GM23338 (cell line): Measurements from ENCODE around the gene TLCD3B. TPM values are rescaled to one million over a fixed set of nuclear protein-coding genes. Genes with fewer than 3 reads are reported as not detected.
"Not testable (repeated sequence)": the region's sequence is repeated elsewhere in the genome, so short reads cannot be mapped to it uniquely, and the experiment has no call there.

Experiments used
- ATAC-seq: fragments of 200-7000 bp; cut with Tn5 transposase; 3 replicates; pipeline ENCODE4 v1.9.1; 2020
- DNase-seq: peaks from one replicate; pipeline ENCODE4 v3.0.0-alpha.2; 2015; ENCODE audit warnings: low spot score
- H2AFZ ChIP-seq: fragments of 200-600 bp; sonication (generic); 2 replicates; pipeline ENCODE4 v1.8.0; 2016; ENCODE audit warnings: antibody characterized with exemption, mild to moderate bottlenecking, moderate library complexity
- H3F3A ChIP-seq: fragments of 200-600 bp; sonication (generic); replicated peaks from 2 replicates; pipeline ENCODE4 v1.8.0; 2017; ENCODE audit warnings: antibody characterized with exemption, mixed run types, low read depth
- H3K27ac ChIP-seq: fragments of 200-600 bp; sonication (generic); 2 replicates; pipeline ENCODE4 v1.6.1; 2016; ENCODE audit warnings: low read depth
- H3K27me3 ChIP-seq: fragments of 200-600 bp; sonication (generic); 2 replicates; pipeline ENCODE4 v1.8.0; 2016; ENCODE audit warnings: mild to moderate bottlenecking, mixed run types, moderate library complexity; ENCODE audit not compliant: insufficient read depth
- H3K36me3 ChIP-seq: fragments of 200-600 bp; sonication (generic); 2 replicates; pipeline ENCODE4 v1.8.0; 2016; ENCODE audit warnings: mild to moderate bottlenecking; ENCODE audit not compliant: insufficient read depth
- H3K4me1 ChIP-seq: fragments of 200-600 bp; sonication (generic); 2 replicates; pipeline ENCODE4 v1.8.0; 2016; ENCODE audit warnings: mild to moderate bottlenecking, moderate library complexity; ENCODE audit not compliant: insufficient read depth
- H3K4me2 ChIP-seq: fragments of 200-600 bp; sonication (generic); 2 replicates; pipeline ENCODE4 v1.7.1; 2017; ENCODE audit warnings: mixed run types
- H3K4me3 ChIP-seq: fragments of 200-600 bp; sonication (generic); 2 replicates; pipeline ENCODE4 v1.6.1; 2016; ENCODE audit warnings: mixed run types
- H3K79me2 ChIP-seq: fragments of 200-600 bp; sonication (generic); replicated peaks from 2 replicates; pipeline ENCODE4 v1.8.0; 2017; ENCODE audit warnings: mild to moderate bottlenecking; ENCODE audit not compliant: insufficient read depth
- H3K9me2 ChIP-seq: fragments of 200-600 bp; sonication (generic); 2 replicates; pipeline ENCODE4 v1.8.0; 2017; ENCODE audit not compliant: insufficient read depth
- H4K20me1 ChIP-seq: fragments of 200-600 bp; sonication (generic); replicated peaks from 2 replicates; pipeline ENCODE4 v1.8.0; 2017; ENCODE audit warnings: mild to moderate bottlenecking; ENCODE audit not compliant: insufficient read depth
- H3K27ac Mint-ChIP-seq: 2 replicates; pipeline ENCODE4 v1.8.0; 2020; ENCODE audit warnings: inconsistent platforms, mild to moderate bottlenecking, moderate library complexity, mixed read lengths
- H3K27me3 Mint-ChIP-seq: 3 replicates; pipeline ENCODE4 v1.8.0; 2022; ENCODE audit warnings: low read depth, mild to moderate bottlenecking, moderate library complexity, mixed read lengths, inconsistent platforms; ENCODE audit not compliant: insufficient read depth, poor library complexity
- H3K36me3 Mint-ChIP-seq: 3 replicates; pipeline ENCODE4 v1.8.0; 2021; ENCODE audit warnings: low read depth, mild to moderate bottlenecking, inconsistent platforms, moderate library complexity, mixed read lengths
- H3K4me1 Mint-ChIP-seq: 3 replicates; pipeline ENCODE4 v1.8.0; 2020; ENCODE audit warnings: mild to moderate bottlenecking, inconsistent platforms, mixed read lengths
- H3K4me3 Mint-ChIP-seq: 3 replicates; pipeline ENCODE4 v1.8.0; 2021; ENCODE audit warnings: moderate library complexity, mild to moderate bottlenecking, inconsistent platforms, mixed read lengths
- H3K9me3 Mint-ChIP-seq: 3 replicates; pipeline ENCODE4 v1.8.0; 2020; ENCODE audit warnings: moderate library complexity, mild to moderate bottlenecking, inconsistent platforms, mixed read lengths
- CREB1 ChIP-seq: fragments of 250-450 bp; sonication (Bioruptor Pico); IDR thresholded peaks from 2 replicates; pipeline ENCODE4 v1.5.0; 2020; ENCODE audit warnings: low read depth, mild to moderate bottlenecking, moderate library complexity
- ETS1 ChIP-seq: IDR thresholded peaks from 2 replicates; pipeline ENCODE4 v1.6.1; 2016; ENCODE audit warnings: antibody characterized with exemption
- EZH2 ChIP-seq: fragments of 200-600 bp; sonication (generic); IDR thresholded peaks from one replicate; pipeline ENCODE4 v1.8.0; 2017; ENCODE audit warnings: antibody characterized with exemption, mild to moderate bottlenecking, low read depth; ENCODE audit not compliant: unreplicated experiment
- EZH2phosphoT487 ChIP-seq: fragments of 200-600 bp; sonication (generic); IDR thresholded peaks from one replicate; pipeline ENCODE4 v1.8.1; 2018; ENCODE audit warnings: antibody characterized with exemption; ENCODE audit not compliant: unreplicated experiment
- JUNB ChIP-seq: IDR thresholded peaks from one replicate; pipeline ENCODE4 v1.6.1; 2016; ENCODE audit warnings: antibody characterized with exemption; ENCODE audit not compliant: unreplicated experiment
- NANOG ChIP-seq: IDR thresholded peaks from 2 replicates; pipeline ENCODE4 v1.6.1; 2016; ENCODE audit warnings: antibody characterized with exemption, borderline replicate concordance
- POLR2AphosphoS5 ChIP-seq: IDR thresholded peaks from 2 replicates; pipeline ENCODE4 v1.6.1; 2016; ENCODE audit warnings: antibody characterized with exemption, low read depth
- REST ChIP-seq: IDR thresholded peaks from one replicate; pipeline ENCODE4 v1.6.1; 2018; ENCODE audit warnings: antibody characterized with exemption; ENCODE audit not compliant: unreplicated experiment
- STAT1 ChIP-seq: IDR thresholded peaks from one replicate; pipeline ENCODE4 v1.6.1; 2016; ENCODE audit warnings: antibody characterized with exemption; ENCODE audit not compliant: unreplicated experiment
- ZNF114 ChIP-seq: fragments of 250-450 bp; sonication (Bioruptor Pico); IDR thresholded peaks from 2 replicates; pipeline ENCODE4 v1.5.0; 2020; ENCODE audit warnings: mild to moderate bottlenecking, moderate library complexity
- ZNF331 ChIP-seq: fragments of 250-450 bp; sonication (Bioruptor Pico); IDR thresholded peaks from 2 replicates; pipeline ENCODE4 v1.5.0; 2020; ENCODE audit warnings: low read depth, mild to moderate bottlenecking, moderate library complexity
- polyA plus RNA-seq: library from polyadenylated mRNA; unstranded; fragments of >200 nt; fragmentation: Nextera tagmentation; extraction: Ambion mirVana; gene quantifications from 2 replicates; pipeline ENCODE4 v1.2.1, GENCODE V29; 2016
- total RNA-seq: library from RNA; depleted of rRNA; stranded (reverse); fragments of >200 nt; shearing (Covaris generic); gene quantifications from 2 replicates; pipeline ENCODE4 v1.2.3, GENCODE V29; 2014
- TF ChIP-seq, protein P1 (sequence below), 2 experiments: fragments of 200-600 bp in 1 of 2; sonication (generic) in 1 of 2; conservative IDR thresholded peaks; 2 replicates each; pipeline versions ENCODE4 v1.5.1 to v1.6.1; 2016 to 2017; ENCODE audit warnings: antibody characterized with exemption in 2 of 2, low read depth in 2 of 2, mild to moderate bottlenecking in 2 of 2, moderate library complexity in 1 of 2

Gene TLCD3B
- total and polyA plus RNA-seq, 2 experiments from 2014 or later = 14.2 to 37.4 TPM

GRCh38 chr16:30018731-30019158 is 12.3 kb downstream of the TLCD3B start:
- no peak overlapping the region for H3K27ac Mint-ChIP-seq
- no peak overlapping the region for H3K4me2 ChIP-seq
- H3K9me2 ChIP-seq = no peaks in the 10 kb centered on the region
- no peaks in the 10 kb centered on the region; the same call in 2 of the 3 replicates for H3K9me3 Mint-ChIP-seq
- H2AFZ ChIP-seq = no peak overlapping the region
- H3K36me3 Mint-ChIP-seq = peaks cover 4% of the 10 kb centered on the region
- no peaks in the 10 kb centered on the region; the same call in 2 of the 3 replicates for H3K4me1 Mint-ChIP-seq
- H3K27me3 ChIP-seq = no peaks in the 10 kb centered on the region
- no peak for DNase-seq
- TF ChIP-seq, protein P1, sequence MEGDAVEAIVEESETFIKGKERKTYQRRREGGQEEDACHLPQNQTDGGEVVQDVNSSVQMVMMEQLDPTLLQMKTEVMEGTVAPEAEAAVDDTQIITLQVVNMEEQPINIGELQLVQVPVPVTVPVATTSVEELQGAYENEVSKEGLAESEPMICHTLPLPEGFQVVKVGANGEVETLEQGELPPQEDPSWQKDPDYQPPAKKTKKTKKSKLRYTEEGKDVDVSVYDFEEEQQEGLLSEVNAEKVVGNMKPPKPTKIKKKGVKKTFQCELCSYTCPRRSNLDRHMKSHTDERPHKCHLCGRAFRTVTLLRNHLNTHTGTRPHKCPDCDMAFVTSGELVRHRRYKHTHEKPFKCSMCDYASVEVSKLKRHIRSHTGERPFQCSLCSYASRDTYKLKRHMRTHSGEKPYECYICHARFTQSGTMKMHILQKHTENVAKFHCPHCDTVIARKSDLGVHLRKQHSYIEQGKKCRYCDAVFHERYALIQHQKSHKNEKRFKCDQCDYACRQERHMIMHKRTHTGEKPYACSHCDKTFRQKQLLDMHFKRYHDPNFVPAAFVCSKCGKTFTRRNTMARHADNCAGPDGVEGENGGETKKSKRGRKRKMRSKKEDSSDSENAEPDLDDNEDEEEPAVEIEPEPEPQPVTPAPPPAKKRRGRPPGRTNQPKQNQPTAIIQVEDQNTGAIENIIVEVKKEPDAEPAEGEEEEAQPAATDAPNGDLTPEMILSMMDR (conservative IDR thresholded peaks at IDR 0.05; ENCODE audit: low read depth in 2 of 2) = no peak
- TF ChIP-seq CREB1 (no peak), EZH2 (no peak), STAT1 (no peak), ETS1 (no peak), POLR2AphosphoS5 (no peak), ZNF114 (CRISPR knock-in tag) (no peak), JUNB (no peak), ZNF331 (no peak), EZH2phosphoT487 (no peak), REST (no peak), NANOG (no peak)
- H3K4me1 ChIP-seq = no peaks in the 10 kb centered on the region
- H3K36me3 ChIP-seq = no peaks in the 10 kb centered on the region
- no peak for ATAC-seq
- H3K4me3 ChIP-seq = no peak overlapping the region
- H3K27ac ChIP-seq = no peak overlapping the region
- no peaks in the 10 kb centered on the region for H3K79me2 ChIP-seq
- H3F3A ChIP-seq = 0 out of 2 replicates have a peak, but pooled peaks cover 4% of the 10 kb centered on the region
- H3K27me3 Mint-ChIP-seq = peaks cover 12% of the 10 kb centered on the region
- no peaks in the 10 kb centered on the region for H4K20me1 ChIP-seq
- H3K4me3 Mint-ChIP-seq = no peak overlapping the region; the same call in 2 of the 3 replicates

DNA sequence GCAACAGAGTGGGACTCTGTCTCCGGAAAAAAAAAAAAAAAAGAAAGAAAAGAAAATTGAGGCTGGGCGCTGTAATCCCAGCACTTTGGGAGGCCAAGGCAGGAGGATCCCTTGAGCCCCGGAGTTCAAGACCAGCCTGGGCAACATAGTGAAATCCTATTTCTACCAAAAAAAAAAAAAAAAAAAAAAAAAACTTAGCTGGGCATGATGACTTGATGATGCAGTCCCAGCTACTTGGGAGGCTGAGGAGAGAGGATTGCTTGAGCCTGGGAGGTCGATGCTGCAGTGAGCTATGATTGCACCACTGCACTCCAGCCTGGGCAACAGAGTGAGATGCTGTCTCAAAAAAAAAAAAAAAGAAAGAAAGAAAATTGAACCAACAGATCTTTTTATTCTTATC is 13.1 kb downstream of the TLCD3B start:
- not testable (repeated sequence) for H3K27ac Mint-ChIP-seq, H3K4me3 ChIP-seq, H4K20me1 ChIP-seq, H3K9me3 Mint-ChIP-seq, H3K36me3 Mint-ChIP-seq, DNase-seq, H3K9me2 ChIP-seq, H3K4me1 ChIP-seq, H3K4me3 Mint-ChIP-seq, H3K36me3 ChIP-seq, H3K27me3 Mint-ChIP-seq, ATAC-seq, H3K27me3 ChIP-seq, H3K79me2 ChIP-seq, H3K4me1 Mint-ChIP-seq, H2AFZ ChIP-seq, H3K27ac ChIP-seq, H3F3A ChIP-seq, H3K4me2 ChIP-seq
